BJ (cell line): ENCODE measurements around the gene ASB5. TPM values are rescaled to one million over a fixed set of nuclear protein-coding genes. Genes with fewer than 3 reads are reported as not detected.

ENCODE experiments used
- CTCF ChIA-PET: fragments of 350-600 bp; formaldehyde crosslinking; extraction: SDS; loops from one replicate; lab custom pipeline; 2021; ENCODE audit warnings: antibody characterized with exemption, inconsistent platforms; lab: Yijun Ruan, JAX
- POLR2A ChIA-PET: fragments of 300-600 bp; sonication (Branson Sonifier 250); formaldehyde crosslinking; extraction: SDS; loops from one replicate; lab custom pipeline; 2021; ENCODE audit warnings: antibody characterized with exemption; lab: Charles Lee
- DNase-seq: peaks from one replicate; pipeline ENCODE4 v3.0.0-alpha.2; 2011; ENCODE audit warnings: low read depth
- H3K27me3 ChIP-seq: 2 replicates; pipeline ENCODE4 v1.6.0; 2011; ENCODE audit warnings: low read length; ENCODE audit not compliant: control insufficient read depth, insufficient read depth
- H3K36me3 ChIP-seq: 2 replicates; pipeline ENCODE4 v1.5.1; 2011; ENCODE audit warnings: low read length; ENCODE audit not compliant: control insufficient read depth, insufficient read depth
- H3K4me3 ChIP-seq: 2 replicates; pipeline ENCODE4 v1.5.1; 2011; ENCODE audit warnings: low read depth, mild to moderate bottlenecking, control low read depth, low read length
- polyA plus RNA-seq: library from polyadenylated mRNA; depleted of rRNA; stranded (reverse); fragments of >200 nt; gene quantifications from 2 replicates; pipeline ENCODE4 v1.2.3, GENCODE V29; 2011
- TF ChIP-seq, protein P1 (sequence below): IDR thresholded peaks from 2 replicates; pipeline ENCODE4 v1.5.1; 2011; ENCODE audit warnings: low read depth, mild to moderate bottlenecking, control low read depth, inconsistent platforms, low read length, moderate library complexity; ENCODE audit not compliant: insufficient read depth

The ASB5 gene
- polyA plus RNA-seq, 1 experiment: 63.8 TPM

DNA sequence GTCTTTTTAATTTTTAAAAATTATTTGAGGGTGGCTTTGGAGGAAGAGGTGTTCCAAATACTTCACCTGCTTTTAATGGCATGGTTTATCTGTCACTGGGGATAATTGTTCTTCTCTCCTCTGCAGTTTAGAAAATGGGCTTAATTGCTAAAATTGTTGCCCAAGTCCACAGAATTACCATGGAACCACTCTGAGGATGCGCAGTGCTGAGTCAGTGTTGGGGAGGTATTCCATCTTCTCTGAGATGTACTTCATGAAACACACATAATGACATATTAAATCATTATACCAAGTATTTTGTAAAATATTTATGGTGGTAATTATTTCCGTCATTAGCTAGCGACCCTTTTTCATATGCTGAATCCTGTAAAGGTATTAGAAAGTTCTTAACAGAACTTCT, 8.0 kb downstream of the ASB5 start:
- POLR2A ChIA-PET: no interaction called here
- CTCF ChIA-PET: interaction anchor here (1.2 to 2.1 kb wide), 2 partner anchors 9 to 16 kb away, joined by 3 to 5 read pairs; no protein-coding TSS in a partner anchor
- no peak for DNase-seq
- Histone ChIP-seq H3K36me3 (no peaks in the 10 kb centered on the region), H3K4me3 (no peak overlapping the region), H3K27me3 (no peaks in the 10 kb centered on the region)
- TF ChIP-seq, protein P1, sequence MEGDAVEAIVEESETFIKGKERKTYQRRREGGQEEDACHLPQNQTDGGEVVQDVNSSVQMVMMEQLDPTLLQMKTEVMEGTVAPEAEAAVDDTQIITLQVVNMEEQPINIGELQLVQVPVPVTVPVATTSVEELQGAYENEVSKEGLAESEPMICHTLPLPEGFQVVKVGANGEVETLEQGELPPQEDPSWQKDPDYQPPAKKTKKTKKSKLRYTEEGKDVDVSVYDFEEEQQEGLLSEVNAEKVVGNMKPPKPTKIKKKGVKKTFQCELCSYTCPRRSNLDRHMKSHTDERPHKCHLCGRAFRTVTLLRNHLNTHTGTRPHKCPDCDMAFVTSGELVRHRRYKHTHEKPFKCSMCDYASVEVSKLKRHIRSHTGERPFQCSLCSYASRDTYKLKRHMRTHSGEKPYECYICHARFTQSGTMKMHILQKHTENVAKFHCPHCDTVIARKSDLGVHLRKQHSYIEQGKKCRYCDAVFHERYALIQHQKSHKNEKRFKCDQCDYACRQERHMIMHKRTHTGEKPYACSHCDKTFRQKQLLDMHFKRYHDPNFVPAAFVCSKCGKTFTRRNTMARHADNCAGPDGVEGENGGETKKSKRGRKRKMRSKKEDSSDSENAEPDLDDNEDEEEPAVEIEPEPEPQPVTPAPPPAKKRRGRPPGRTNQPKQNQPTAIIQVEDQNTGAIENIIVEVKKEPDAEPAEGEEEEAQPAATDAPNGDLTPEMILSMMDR: no peak

DNA sequence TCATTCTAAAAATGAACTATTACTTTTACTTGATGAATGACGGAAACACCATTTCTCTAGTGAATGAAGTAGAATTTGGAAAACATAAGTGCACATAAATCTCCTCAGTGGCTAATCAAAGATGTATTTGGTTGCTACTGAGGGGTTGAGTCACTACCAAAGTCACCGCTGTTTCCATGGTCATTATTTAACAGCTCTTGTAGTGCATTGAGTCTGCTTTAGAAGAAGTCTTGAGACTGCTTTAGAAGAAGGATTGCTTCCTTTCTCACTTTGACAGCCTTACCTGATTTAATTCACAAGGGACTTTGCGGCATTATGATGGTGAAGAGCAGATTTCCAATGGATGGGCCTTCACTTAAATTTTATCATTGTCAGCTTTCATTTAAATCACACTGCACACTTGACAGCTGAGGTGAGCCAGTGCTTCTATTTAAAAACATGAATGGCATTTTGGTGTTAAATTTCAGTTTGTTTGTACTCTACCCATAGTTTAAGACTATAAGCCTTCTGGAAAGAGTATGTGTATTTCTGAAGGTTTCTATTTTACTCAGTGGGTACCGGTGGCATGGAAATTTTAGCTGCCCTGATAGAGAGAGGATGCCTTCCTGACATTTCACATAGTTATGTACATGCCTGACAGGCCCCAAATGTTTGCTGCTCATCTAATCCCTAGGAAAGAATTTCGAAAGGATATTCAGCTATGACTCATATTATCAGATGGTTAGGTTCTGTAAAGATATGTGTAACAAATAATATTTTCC, 9.5 kb downstream of the ASB5 start:
- no peaks in the 10 kb centered on the region for H3K36me3 ChIP-seq
- no peaks in the 10 kb centered on the region for H3K27me3 ChIP-seq
- TF ChIP-seq, protein P1: no peak
- ChIA-PET POLR2A (interaction anchor here (0.9 kb wide), 1 partner anchor 13 kb away, joined by 3 read pairs; no protein-coding TSS in a partner anchor), CTCF (interaction anchor here (1.1 kb wide), 1 partner anchor 13 kb away, joined by 3 read pairs; no protein-coding TSS in a partner anchor)
- no peak for DNase-seq
- no peak overlapping the region for H3K4me3 ChIP-seq

DNA sequence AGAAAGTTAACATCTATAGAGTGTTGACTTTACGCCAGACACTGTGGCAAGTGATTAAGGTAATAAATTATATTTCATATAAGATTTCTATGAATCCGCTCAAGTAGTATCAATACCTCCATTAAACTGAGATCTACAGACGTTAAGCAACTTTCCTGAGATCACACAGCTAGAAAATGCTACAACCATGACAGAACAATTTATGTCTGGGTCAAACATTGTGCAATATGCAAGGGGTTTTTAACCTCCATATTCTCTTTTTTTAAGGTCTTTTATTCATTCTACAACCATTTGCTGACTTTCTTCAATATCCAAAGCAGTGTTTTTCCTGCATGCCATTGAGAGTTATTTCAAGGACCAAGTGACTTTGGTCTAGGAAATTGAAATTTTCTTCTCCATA, 10.9 kb downstream of the ASB5 start:
- Histone ChIP-seq H3K27me3 (no peaks in the 10 kb centered on the region), H3K36me3 (no peaks in the 10 kb centered on the region), H3K4me3 (no peak overlapping the region)
- ChIA-PET CTCF (no interaction called here), POLR2A (interaction anchor here (0.7 kb wide), 1 partner anchor 8 kb away, joined by 4 read pairs; no protein-coding TSS in a partner anchor)
- TF ChIP-seq, protein P1: no peak
- no peak for DNase-seq

- ChIA-PET CTCF (interaction anchor here (0.6 to 2.0 kb wide), 3 partner anchors 10 to 98 kb away, joined by 3 to 7 read pairs (median 3); no protein-coding TSS in a partner anchor), POLR2A (no interaction called here)
- no peak for DNase-seq
- TF ChIP-seq, protein P1: no peak
- Histone ChIP-seq H3K36me3 (no peaks in the 10 kb centered on the region), H3K27me3 (no peaks in the 10 kb centered on the region), H3K4me3 (no peak overlapping the region)
These were observed 12.1 kb downstream of the ASB5 start for GRCh38 chr4:176256921-176257320.

- TF ChIP-seq, protein P1: no peak
- H3K36me3 ChIP-seq: no peaks in the 10 kb centered on the region
- no peak overlapping the region for H3K4me3 ChIP-seq
- no peak for DNase-seq
- H3K27me3 ChIP-seq: no peaks in the 10 kb centered on the region
- ChIA-PET POLR2A (no interaction called here), CTCF (no interaction called here)
These were observed 26.2 kb downstream of the ASB5 start for GRCh38 chr4:176242764-176243347.
